ENCODE results near the gene EFCAB13. TPM values are rescaled to one million over a fixed set of nuclear protein-coding genes. Genes with fewer than 3 reads are reported as not detected.
A peak's percentile ranks its signal among the peaks of the same experiment; 100 is the strongest.
"Not testable (repeated sequence)": the region's sequence is repeated elsewhere in the genome, so short reads cannot be mapped to it uniquely, and the experiment has no call there.

The EFCAB13 gene
- total and polyA plus RNA-seq, 2 experiments from 2014 or later = 2.1 to 3.1 TPM

DNA sequence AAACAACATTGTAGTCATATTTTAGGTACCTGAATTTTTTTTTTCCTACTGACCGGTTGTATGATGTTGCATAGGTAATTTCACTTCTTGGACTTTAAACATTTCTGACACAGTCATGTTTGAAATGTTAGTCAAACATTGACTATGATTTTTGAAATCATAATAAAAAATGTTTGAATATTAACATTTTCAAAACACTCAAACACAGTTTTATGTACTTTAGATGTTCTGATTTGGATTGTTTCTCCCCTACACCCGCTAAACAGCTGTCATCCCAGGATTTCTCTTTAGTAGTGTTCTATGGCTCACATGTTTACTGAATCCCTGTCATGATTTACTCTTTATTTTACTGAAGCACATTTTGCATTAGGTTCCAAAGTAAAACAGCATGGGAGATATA, 104.2 kb downstream of the EFCAB13 start:
- no peak for TF ChIP-seq EZH2 (IDR thresholded peaks at IDR 0.05; ENCODE audit: borderline replicate concordance)
- H2AFZ ChIP-seq = no peak overlapping the region
- peak overlapping the region; percentile 54 for H3K4me2 ChIP-seq
- H3K27ac ChIP-seq = peak overlapping the region; percentile 16
- H3K4me1 ChIP-seq (ENCODE audit: insufficient read depth) = no peaks in the 10 kb centered on the region
- H4K20me1 ChIP-seq (ENCODE audit: insufficient read depth, poor library complexity, severe bottlenecking) = no peaks in the 10 kb centered on the region
- WGBS (ENCODE audit: low lambda C conversion rate, missing lambda C conversion rate) = 58% methylated on average over 2 of the region's 2 CpGs
- no peaks in the 10 kb centered on the region for H3K36me3 ChIP-seq (replicated peaks; ENCODE audit: insufficient read depth, low read depth)
- H3K4me3 ChIP-seq = no peak overlapping the region
- DNase-seq (ENCODE audit: low spot score) = no peak
- H3K9me2 ChIP-seq (replicated peaks; ENCODE audit: insufficient read depth) = no peaks in the 10 kb centered on the region
- no peaks in the 10 kb centered on the region for H3K27me3 ChIP-seq
- no peaks in the 10 kb centered on the region for H3K9me3 ChIP-seq (ENCODE audit: low read depth)
- no peaks in the 10 kb centered on the region for H3K79me2 ChIP-seq

DNA sequence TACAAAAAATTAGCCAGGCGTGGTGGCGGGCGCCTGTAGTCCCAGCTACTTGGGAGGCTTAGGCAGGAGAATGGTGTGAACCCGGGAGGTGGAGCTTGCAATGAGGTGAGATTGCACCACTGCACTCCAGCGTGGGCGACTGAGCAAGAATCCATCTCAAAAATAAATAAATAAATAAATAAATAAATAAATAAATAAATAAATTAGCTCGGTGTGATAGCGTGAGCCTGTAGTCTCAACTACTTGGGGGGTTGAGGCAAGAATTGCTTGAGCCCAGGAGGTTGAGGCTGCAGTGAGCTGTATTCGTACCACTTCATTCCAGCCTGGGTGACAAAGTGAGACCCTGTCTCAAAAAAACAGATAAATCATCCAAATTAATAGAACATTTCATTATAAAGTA, 108.5 kb downstream of the EFCAB13 start:
- not testable (repeated sequence) for H3K27me3 ChIP-seq; H3K4me2 ChIP-seq; H2AFZ ChIP-seq; H3K9me2 ChIP-seq (replicated peaks; ENCODE audit: insufficient read depth); H3K27ac ChIP-seq; H3K4me1 ChIP-seq (ENCODE audit: insufficient read depth); H3K4me3 ChIP-seq; H4K20me1 ChIP-seq (ENCODE audit: insufficient read depth, poor library complexity, severe bottlenecking); H3K79me2 ChIP-seq; H3K36me3 ChIP-seq (replicated peaks; ENCODE audit: insufficient read depth, low read depth); DNase-seq (ENCODE audit: low spot score); H3K9me3 ChIP-seq (ENCODE audit: low read depth)
- 96% methylated on average over 9 of the region's 9 CpGs for WGBS (ENCODE audit: low lambda C conversion rate, missing lambda C conversion rate)

DNA sequence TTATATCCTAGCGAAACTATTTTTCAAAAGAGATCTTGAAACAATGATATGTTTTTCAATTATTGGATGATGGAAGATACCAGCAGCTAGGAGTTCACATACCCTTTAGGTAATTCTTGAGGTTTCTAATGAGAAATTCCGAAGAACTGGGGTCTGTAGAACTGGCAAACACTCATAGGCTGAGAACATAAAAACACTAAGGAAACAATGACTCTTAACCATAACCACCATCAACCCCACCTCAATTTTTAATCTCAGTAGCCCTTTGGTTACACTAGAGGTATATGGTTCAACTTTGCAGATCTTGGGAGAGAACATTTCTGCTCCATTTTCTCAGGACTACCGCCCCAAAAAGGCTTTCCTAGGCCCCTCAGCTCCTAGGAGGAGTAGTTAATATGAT, 141.4 kb downstream of the EFCAB13 start:
- Histone ChIP-seq H3K27me3 (no peaks in the 10 kb centered on the region), H3K79me2 (no peaks in the 10 kb centered on the region), H3K9me3 (ENCODE audit: low read depth) (no peaks in the 10 kb centered on the region), H2AFZ (no peak overlapping the region), H3K4me3 (no peak overlapping the region), H4K20me1 (ENCODE audit: insufficient read depth, poor library complexity, severe bottlenecking) (no peaks in the 10 kb centered on the region), H3K4me1 (ENCODE audit: insufficient read depth) (no peaks in the 10 kb centered on the region), H3K36me3 (replicated peaks; ENCODE audit: insufficient read depth, low read depth) (peaks cover 4% of the 10 kb centered on the region), H3K27ac (no peak overlapping the region), H3K4me2 (no peak overlapping the region), H3K9me2 (replicated peaks; ENCODE audit: insufficient read depth) (no peaks in the 10 kb centered on the region)
- WGBS (ENCODE audit: low lambda C conversion rate, missing lambda C conversion rate) = 95% methylated on average over 3 of the region's 3 CpGs
- no peak for DNase-seq (ENCODE audit: low spot score)
- TF ChIP-seq EZH2 (IDR thresholded peaks at IDR 0.05; ENCODE audit: borderline replicate concordance) (no peak), EZH2phosphoT487 (IDR thresholded peaks at IDR 0.05; ENCODE audit: low read depth, severe bottlenecking, unreplicated experiment) (no peak)
- TF ChIP-seq, protein P1, sequence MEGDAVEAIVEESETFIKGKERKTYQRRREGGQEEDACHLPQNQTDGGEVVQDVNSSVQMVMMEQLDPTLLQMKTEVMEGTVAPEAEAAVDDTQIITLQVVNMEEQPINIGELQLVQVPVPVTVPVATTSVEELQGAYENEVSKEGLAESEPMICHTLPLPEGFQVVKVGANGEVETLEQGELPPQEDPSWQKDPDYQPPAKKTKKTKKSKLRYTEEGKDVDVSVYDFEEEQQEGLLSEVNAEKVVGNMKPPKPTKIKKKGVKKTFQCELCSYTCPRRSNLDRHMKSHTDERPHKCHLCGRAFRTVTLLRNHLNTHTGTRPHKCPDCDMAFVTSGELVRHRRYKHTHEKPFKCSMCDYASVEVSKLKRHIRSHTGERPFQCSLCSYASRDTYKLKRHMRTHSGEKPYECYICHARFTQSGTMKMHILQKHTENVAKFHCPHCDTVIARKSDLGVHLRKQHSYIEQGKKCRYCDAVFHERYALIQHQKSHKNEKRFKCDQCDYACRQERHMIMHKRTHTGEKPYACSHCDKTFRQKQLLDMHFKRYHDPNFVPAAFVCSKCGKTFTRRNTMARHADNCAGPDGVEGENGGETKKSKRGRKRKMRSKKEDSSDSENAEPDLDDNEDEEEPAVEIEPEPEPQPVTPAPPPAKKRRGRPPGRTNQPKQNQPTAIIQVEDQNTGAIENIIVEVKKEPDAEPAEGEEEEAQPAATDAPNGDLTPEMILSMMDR (IDR thresholded peaks at IDR 0.05; ENCODE audit: poor library complexity) = no peak

DNA sequence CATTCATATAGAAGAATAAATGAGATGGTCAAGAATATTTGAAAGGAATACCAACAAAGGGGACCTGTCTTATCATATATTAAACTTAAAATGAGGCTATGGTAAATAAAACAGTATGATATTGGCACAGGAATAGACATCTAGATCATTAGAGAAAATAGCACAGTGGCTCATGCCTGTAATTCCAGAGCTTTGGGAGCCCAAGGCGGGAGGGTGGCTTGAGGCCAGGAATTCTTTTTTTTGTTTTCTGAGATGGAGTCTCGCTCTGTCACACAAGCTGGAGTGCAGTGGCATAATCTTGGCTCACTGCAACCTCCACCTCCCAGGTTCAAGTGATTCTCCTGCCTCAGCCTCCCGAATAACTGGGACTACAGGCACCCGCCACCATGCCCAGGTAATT, 143.2 kb downstream of the EFCAB13 start:
- 93% methylated on average over 4 of the region's 4 CpGs for WGBS (ENCODE audit: low lambda C conversion rate, missing lambda C conversion rate)
- not testable (repeated sequence) for H3K79me2 ChIP-seq; DNase-seq (ENCODE audit: low spot score)

DNA sequence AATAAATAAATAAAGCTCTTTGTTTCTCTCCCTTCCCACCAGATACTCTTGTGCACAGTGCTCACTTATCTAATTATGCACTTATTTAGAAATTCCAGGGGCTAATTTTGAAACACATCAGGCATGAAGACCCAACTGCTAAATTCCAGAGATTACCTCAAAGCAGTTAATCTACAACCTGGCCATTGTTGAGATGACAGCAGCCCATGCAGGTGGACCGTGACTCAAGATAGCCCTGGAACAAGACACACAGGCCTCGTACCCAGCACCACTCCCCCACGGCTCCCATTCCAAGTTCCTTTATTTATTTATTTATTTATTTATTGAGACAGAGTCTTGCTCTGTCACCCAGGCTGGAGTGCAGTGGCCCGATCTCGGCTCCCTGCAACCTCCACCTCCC, 147.1 kb downstream of the EFCAB13 start:
- 92% methylated on average over 5 of the region's 5 CpGs for WGBS (ENCODE audit: low lambda C conversion rate, missing lambda C conversion rate)
- no peaks in the 10 kb centered on the region for H3K4me1 ChIP-seq (ENCODE audit: insufficient read depth)
- no peak for DNase-seq (ENCODE audit: low spot score)
- H3K9me3 ChIP-seq (ENCODE audit: low read depth) = no peaks in the 10 kb centered on the region
- H3K27ac ChIP-seq = no peak overlapping the region
- H3K9me2 ChIP-seq (replicated peaks; ENCODE audit: insufficient read depth) = no peaks in the 10 kb centered on the region
- H4K20me1 ChIP-seq (ENCODE audit: insufficient read depth, poor library complexity, severe bottlenecking) = no peaks in the 10 kb centered on the region
- H3K79me2 ChIP-seq = no peaks in the 10 kb centered on the region
- peaks cover 4% of the 10 kb centered on the region for H3K36me3 ChIP-seq (replicated peaks; ENCODE audit: insufficient read depth, low read depth)
- TF ChIP-seq, protein P1 (IDR thresholded peaks at IDR 0.05; ENCODE audit: poor library complexity) = no peak
- TF ChIP-seq EZH2 (IDR thresholded peaks at IDR 0.05; ENCODE audit: borderline replicate concordance) = no peak
- no peak for TF ChIP-seq EZH2phosphoT487 (IDR thresholded peaks at IDR 0.05; ENCODE audit: low read depth, severe bottlenecking, unreplicated experiment)
- no peaks in the 10 kb centered on the region for H3K27me3 ChIP-seq
- no peak overlapping the region for H3K4me2 ChIP-seq
- H3K4me3 ChIP-seq = no peak overlapping the region
- H2AFZ ChIP-seq = no peak overlapping the region

More for the DNA sequence above, 143.2 kb downstream of the EFCAB13 start:
- H2AFZ ChIP-seq; H3K9me3 ChIP-seq (ENCODE audit: low read depth); H3K4me2 ChIP-seq; H4K20me1 ChIP-seq (ENCODE audit: insufficient read depth, poor library complexity, severe bottlenecking); H3K4me3 ChIP-seq; H3K27me3 ChIP-seq; H3K9me2 ChIP-seq (replicated peaks; ENCODE audit: insufficient read depth); H3K36me3 ChIP-seq (replicated peaks; ENCODE audit: insufficient read depth, low read depth); H3K4me1 ChIP-seq (ENCODE audit: insufficient read depth); H3K27ac ChIP-seq: not testable (repeated sequence)

DNA sequence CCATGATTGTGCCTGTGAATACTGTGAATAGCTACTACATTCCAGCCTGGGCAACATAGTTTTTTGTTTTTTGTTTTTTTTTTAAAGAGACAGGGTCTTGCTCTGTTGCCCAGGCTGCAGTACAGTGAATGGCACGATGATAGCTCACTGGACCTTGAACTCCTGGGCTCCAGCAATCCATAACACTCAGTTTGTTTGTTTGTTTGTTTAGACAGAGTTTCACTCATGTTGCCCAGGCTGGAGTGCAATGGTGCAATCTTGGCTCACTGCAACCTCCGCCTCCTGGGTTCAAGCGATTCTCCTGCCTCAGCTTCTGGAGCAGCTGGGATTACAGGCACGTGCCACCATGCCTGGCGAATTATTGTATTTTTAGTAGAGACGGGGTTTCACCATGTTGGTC, 148.3 kb downstream of the EFCAB13 start:
- 90% methylated on average over 6 of the region's 6 CpGs for WGBS (ENCODE audit: low lambda C conversion rate, missing lambda C conversion rate)
- not testable (repeated sequence) for H3K36me3 ChIP-seq (replicated peaks; ENCODE audit: insufficient read depth, low read depth); H3K27me3 ChIP-seq; DNase-seq (ENCODE audit: low spot score); H3K4me1 ChIP-seq (ENCODE audit: insufficient read depth); H3K9me3 ChIP-seq (ENCODE audit: low read depth); H4K20me1 ChIP-seq (ENCODE audit: insufficient read depth, poor library complexity, severe bottlenecking); H3K4me3 ChIP-seq; H3K9me2 ChIP-seq (replicated peaks; ENCODE audit: insufficient read depth); H3K27ac ChIP-seq; H2AFZ ChIP-seq; H3K79me2 ChIP-seq; H3K4me2 ChIP-seq

Measured in hepatocyte (in vitro differentiated cells).